Activated naive CD8-positive, alpha-beta T cell (primary cell): ENCODE data around the gene MED13L.

ENCODE experiments used
- H3K27ac Mint-ChIP-seq: one replicate; pipeline ENCODE4 v1.8.0; 2021; ENCODE audit warnings: mixed read lengths
- H3K27me3 Mint-ChIP-seq: one replicate; pipeline ENCODE4 v1.8.0; 2021; ENCODE audit warnings: mixed read lengths
- H3K36me3 Mint-ChIP-seq: one replicate; pipeline ENCODE4 v1.8.0; 2021; ENCODE audit warnings: mixed read lengths
- H3K4me1 Mint-ChIP-seq: one replicate; pipeline ENCODE4 v1.8.0; 2021; ENCODE audit warnings: low read depth, mixed read lengths
- H3K4me3 Mint-ChIP-seq: one replicate; pipeline ENCODE4 v1.8.0; 2021; ENCODE audit warnings: mild to moderate bottlenecking, mixed read lengths
- H3K9me3 Mint-ChIP-seq: one replicate; pipeline ENCODE4 v1.8.0; 2021; ENCODE audit warnings: low read depth, mixed read lengths

The MED13L gene

GRCh38 chr12:116028619-116029018 lies 248.9 kb downstream of the MED13L start:
- Mint-ChIP-seq H3K36me3 (no peaks in the 10 kb centered on the region), H3K4me1 (peaks cover 42% of the 10 kb centered on the region), H3K4me3 (no peak overlapping the region), H3K27ac (no peak overlapping the region), H3K27me3 (no peaks in the 10 kb centered on the region), H3K9me3 (peaks cover 4% of the 10 kb centered on the region)

GRCh38 chr12:116027551-116027821 lies 250.0 kb downstream of the MED13L start:
- Mint-ChIP-seq H3K4me1 (peaks cover 41% of the 10 kb centered on the region), H3K36me3 (no peaks in the 10 kb centered on the region), H3K4me3 (no peak overlapping the region), H3K27ac (peak overlapping the region; percentile 8), H3K9me3 (peaks cover 2% of the 10 kb centered on the region), H3K27me3 (no peaks in the 10 kb centered on the region)

- no peaks in the 10 kb centered on the region for H3K27me3 Mint-ChIP-seq
- H3K36me3 Mint-ChIP-seq, result no peaks in the 10 kb centered on the region
- H3K4me1 Mint-ChIP-seq, result peaks cover 41% of the 10 kb centered on the region
- H3K4me3 Mint-ChIP-seq, result no peak overlapping the region
- H3K27ac Mint-ChIP-seq, result peak overlapping the region; percentile 8
- H3K9me3 Mint-ChIP-seq, result no peaks in the 10 kb centered on the region
Measured at GRCh38 chr12:116026768-116027550, 250.5 kb downstream of the MED13L start.

GRCh38 chr12:116026346-116026745 lies 251.1 kb downstream of the MED13L start:
- Mint-ChIP-seq H3K36me3 (no peaks in the 10 kb centered on the region), H3K9me3 (no peaks in the 10 kb centered on the region), H3K27me3 (no peaks in the 10 kb centered on the region), H3K4me1 (peaks cover 41% of the 10 kb centered on the region), H3K4me3 (no peak overlapping the region), H3K27ac (peak overlapping the region; percentile 1)

GRCh38 chr12:116024769-116025168 lies 252.7 kb downstream of the MED13L start:
- no peak overlapping the region for H3K27ac Mint-ChIP-seq

GRCh38 chr12:116019415-116019814 lies 258.1 kb downstream of the MED13L start:
- Mint-ChIP-seq H3K9me3 (no peaks in the 10 kb centered on the region), H3K36me3 (peaks cover 2% of the 10 kb centered on the region), H3K4me3 (no peak overlapping the region), H3K4me1 (peaks cover 10% of the 10 kb centered on the region), H3K27me3 (no peaks in the 10 kb centered on the region), H3K27ac (no peak overlapping the region)

More at GRCh38 chr12:116024769-116025168, 252.7 kb downstream of the MED13L start:
- Mint-ChIP-seq H3K36me3 (no peaks in the 10 kb centered on the region), H3K9me3 (no peaks in the 10 kb centered on the region), H3K4me3 (no peak overlapping the region), H3K4me1 (peaks cover 39% of the 10 kb centered on the region), H3K27me3 (no peaks in the 10 kb centered on the region)

GRCh38 chr12:116018282-116018681 lies 259.2 kb downstream of the MED13L start:
- Mint-ChIP-seq H3K4me3 (no peak overlapping the region), H3K27me3 (no peaks in the 10 kb centered on the region), H3K4me1 (peaks cover 6% of the 10 kb centered on the region), H3K9me3 (no peaks in the 10 kb centered on the region), H3K27ac (no peak overlapping the region), H3K36me3 (peaks cover 2% of the 10 kb centered on the region)

GRCh38 chr12:116015525-116015924 lies 262.0 kb downstream of the MED13L start:
- Mint-ChIP-seq H3K9me3 (no peaks in the 10 kb centered on the region), H3K27ac (no peak overlapping the region), H3K4me1 (peaks cover 3% of the 10 kb centered on the region), H3K36me3 (peaks cover 2% of the 10 kb centered on the region), H3K27me3 (no peaks in the 10 kb centered on the region), H3K4me3 (no peak overlapping the region)

GRCh38 chr12:116012757-116013156 lies 264.7 kb downstream of the MED13L start:
- no peaks in the 10 kb centered on the region for H3K27me3 Mint-ChIP-seq
- peaks cover 5% of the 10 kb centered on the region for H3K36me3 Mint-ChIP-seq
- peaks cover 3% of the 10 kb centered on the region for H3K4me1 Mint-ChIP-seq
- no peak overlapping the region for H3K4me3 Mint-ChIP-seq
- no peaks in the 10 kb centered on the region for H3K9me3 Mint-ChIP-seq
- no peak overlapping the region for H3K27ac Mint-ChIP-seq

GRCh38 chr12:116011217-116011616 lies 266.3 kb downstream of the MED13L start:
- Mint-ChIP-seq H3K36me3 (peaks cover 7% of the 10 kb centered on the region), H3K27ac (no peak overlapping the region), H3K27me3 (no peaks in the 10 kb centered on the region), H3K4me3 (no peak overlapping the region), H3K9me3 (no peaks in the 10 kb centered on the region), H3K4me1 (peaks cover under 1% of the 10 kb centered on the region)

GRCh38 chr12:116010467-116010866 lies 267.0 kb downstream of the MED13L start:
- Mint-ChIP-seq H3K4me1 (no peaks in the 10 kb centered on the region), H3K4me3 (no peak overlapping the region), H3K9me3 (no peaks in the 10 kb centered on the region), H3K27me3 (no peaks in the 10 kb centered on the region), H3K27ac (peak overlapping the region; percentile 18), H3K36me3 (peaks cover 7% of the 10 kb centered on the region)

- Mint-ChIP-seq H3K36me3 (peaks cover 5% of the 10 kb centered on the region), H3K4me1 (no peaks in the 10 kb centered on the region), H3K4me3 (no peak overlapping the region), H3K27ac (no peak overlapping the region), H3K27me3 (no peaks in the 10 kb centered on the region), H3K9me3 (no peaks in the 10 kb centered on the region)
Measured at GRCh38 chr12:116009805-116010204, 267.7 kb downstream of the MED13L start.

GRCh38 chr12:116006141-116006540 lies 271.4 kb downstream of the MED13L start:
- Mint-ChIP-seq H3K27me3 (no peaks in the 10 kb centered on the region), H3K9me3 (no peaks in the 10 kb centered on the region), H3K4me1 (no peaks in the 10 kb centered on the region), H3K4me3 (no peak overlapping the region), H3K36me3 (peaks cover 8% of the 10 kb centered on the region), H3K27ac (peak overlapping the region; percentile 72)

- Mint-ChIP-seq H3K27ac (peak overlapping the region; percentile 43), H3K4me3 (no peak overlapping the region), H3K4me1 (peaks cover 4% of the 10 kb centered on the region), H3K9me3 (no peaks in the 10 kb centered on the region), H3K36me3 (peaks cover 6% of the 10 kb centered on the region), H3K27me3 (no peaks in the 10 kb centered on the region)
Measured at GRCh38 chr12:116002890-116003536, 274.5 kb downstream of the MED13L start.

GRCh38 chr12:116000252-116000651 lies 277.2 kb downstream of the MED13L start:
- H3K27ac Mint-ChIP-seq, result peak overlapping the region; percentile 84
- H3K27me3 Mint-ChIP-seq, result no peaks in the 10 kb centered on the region
- peaks cover 6% of the 10 kb centered on the region for H3K36me3 Mint-ChIP-seq
- H3K4me3 Mint-ChIP-seq, result no peak overlapping the region
- H3K4me1 Mint-ChIP-seq, result peaks cover 4% of the 10 kb centered on the region
- H3K9me3 Mint-ChIP-seq, result no peaks in the 10 kb centered on the region

GRCh38 chr12:115999582-115999981 lies 277.9 kb downstream of the MED13L start:
- Mint-ChIP-seq H3K4me3 (no peak overlapping the region), H3K27me3 (no peaks in the 10 kb centered on the region), H3K4me1 (peaks cover 4% of the 10 kb centered on the region), H3K27ac (no peak overlapping the region), H3K36me3 (peaks cover 6% of the 10 kb centered on the region), H3K9me3 (no peaks in the 10 kb centered on the region)
